HCEC 1CT (cell line): ENCODE results near the gene PCDHGA4.
"Not testable (repeated sequence)": the region's sequence is repeated elsewhere in the genome, so short reads cannot be mapped to it uniquely, and the experiment has no call there.

Experiments used
- DNase-seq: peaks from one replicate; pipeline ENCODE4 v3.0.0-alpha.2; 2017

PCDHGA4 gene

DNA sequence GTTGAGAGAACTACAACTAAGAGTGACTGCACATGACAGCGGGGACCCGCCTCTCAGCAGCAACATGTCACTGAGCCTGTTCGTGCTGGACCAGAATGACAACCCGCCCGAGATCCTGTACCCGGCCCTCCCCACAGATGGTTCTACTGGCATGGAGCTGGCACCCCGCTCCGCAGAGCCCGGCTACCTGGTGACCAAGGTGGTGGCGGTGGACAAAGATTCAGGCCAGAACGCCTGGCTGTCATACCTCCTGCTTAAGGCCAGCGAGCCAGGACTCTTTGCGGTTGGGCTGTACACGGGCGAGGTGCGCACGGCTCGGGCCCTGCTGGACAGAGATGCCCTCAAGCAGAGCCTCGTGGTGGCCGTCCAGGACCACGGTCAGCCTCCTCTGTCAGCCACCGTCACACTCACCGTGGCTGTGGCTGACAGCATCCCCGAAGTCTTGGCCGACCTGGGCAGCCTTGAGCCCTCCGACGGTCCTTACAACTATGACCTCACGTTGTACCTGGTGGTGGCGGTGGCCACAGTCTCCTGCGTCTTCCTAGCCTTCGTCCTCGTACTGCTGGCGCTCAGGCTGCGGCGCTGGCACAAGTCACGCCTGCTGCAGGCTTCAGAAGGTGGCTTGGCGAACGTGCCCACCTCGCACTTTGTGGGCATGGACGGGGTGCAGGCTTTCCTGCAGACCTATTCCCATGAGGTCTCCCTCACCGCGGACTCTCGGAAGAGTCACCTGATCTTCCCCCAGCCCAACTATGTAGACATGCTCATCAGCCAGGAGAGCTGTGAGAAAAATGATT, 29.8 kb downstream of the PCDHGA4 start:
- no peak for DNase-seq

DNA sequence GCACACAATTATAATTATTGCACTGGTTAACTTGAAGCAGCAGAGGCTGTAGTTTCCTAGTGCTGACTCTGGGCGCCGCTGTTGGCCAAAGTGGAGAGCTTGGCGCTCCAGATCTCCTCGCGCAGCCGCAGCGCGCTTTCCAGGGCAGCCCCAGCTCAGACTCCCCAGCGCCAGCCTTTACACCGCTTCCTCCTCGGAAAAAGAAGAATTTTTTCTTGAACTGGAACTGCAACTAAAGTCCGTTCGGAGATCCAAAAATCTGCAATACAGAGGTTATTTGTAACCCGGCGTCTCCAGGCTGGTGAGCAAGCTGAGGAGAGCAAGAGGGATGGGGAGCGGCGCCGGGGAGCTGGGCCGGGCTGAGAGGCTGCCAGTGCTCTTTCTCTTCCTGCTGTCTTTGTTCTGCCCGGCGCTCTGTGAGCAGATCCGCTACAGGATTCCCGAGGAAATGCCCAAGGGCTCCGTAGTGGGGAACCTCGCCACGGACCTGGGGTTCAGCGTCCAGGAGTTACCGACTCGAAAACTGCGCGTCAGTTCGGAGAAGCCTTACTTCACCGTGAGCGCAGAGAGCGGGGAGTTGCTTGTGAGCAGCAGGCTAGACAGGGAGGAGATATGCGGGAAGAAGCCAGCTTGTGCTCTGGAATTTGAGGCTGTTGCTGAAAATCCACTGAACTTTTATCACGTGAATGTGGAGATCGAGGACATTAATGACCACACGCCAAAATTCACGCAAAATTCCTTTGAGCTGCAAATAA, 32.9 kb downstream of the PCDHGA4 start, which contains the start of gene PCDHGB4:
Gene PCDHGB4 (plus strand): TSS at position 142 of the 755 bp plus-strand sequence. CDS start 187 bp downstream, at position 329.
- not testable (repeated sequence) for DNase-seq

DNA sequence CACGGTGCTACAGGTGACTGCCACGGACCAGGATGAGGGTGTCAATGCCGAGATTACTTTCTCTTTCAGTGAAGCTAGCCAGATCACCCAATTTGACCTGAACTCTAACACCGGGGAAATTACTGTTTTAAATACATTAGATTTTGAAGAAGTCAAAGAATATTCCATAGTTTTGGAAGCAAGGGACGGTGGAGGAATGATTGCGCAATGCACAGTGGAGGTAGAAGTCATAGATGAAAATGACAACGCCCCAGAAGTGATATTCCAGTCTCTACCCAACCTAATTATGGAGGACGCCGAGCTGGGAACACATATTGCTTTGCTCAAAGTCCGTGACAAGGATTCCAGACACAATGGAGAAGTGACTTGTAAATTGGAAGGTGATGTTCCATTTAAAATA, 33.8 kb downstream of the PCDHGA4 start:
- no peak for DNase-seq

DNA sequence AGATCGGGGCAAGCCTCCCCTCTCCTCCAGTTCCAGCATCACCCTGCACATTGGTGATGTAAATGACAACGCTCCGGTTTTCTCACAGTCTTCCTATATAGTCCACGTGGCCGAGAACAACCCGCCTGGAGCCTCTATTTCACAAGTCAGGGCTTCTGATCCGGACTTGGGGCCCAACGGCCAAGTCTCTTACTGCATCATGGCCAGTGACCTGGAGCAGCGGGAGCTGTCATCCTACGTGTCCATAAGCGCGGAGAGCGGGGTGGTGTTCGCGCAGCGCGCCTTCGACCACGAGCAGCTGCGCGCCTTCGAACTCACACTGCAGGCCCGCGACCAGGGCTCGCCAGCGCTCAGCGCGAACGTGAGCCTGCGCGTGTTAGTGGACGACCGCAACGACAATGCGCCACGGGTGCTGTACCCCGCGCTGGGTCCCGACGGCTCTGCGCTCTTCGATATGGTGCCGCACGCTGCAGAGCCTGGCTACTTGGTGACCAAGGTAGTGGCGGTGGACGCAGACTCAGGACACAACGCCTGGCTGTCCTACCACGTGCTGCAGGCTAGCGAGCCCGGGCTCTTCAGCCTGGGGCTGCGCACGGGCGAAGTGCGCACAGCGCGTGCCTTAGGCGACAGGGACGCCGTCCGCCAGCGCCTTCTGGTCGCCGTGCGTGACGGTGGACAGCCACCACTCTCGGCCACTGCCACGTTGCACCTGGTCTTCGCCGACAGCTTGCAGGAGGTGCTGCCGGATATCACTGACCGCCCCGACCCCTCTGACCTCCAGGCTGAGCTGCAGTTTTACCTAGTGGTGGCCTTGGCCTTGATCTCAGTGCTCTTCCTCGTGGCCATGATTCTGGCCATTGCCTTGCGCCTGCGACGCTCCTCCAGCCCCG, 34.6 kb downstream of the PCDHGA4 start:
- no peak for DNase-seq

GRCh38 chr5:141392429-141393198, 37.8 kb downstream of the PCDHGA4 start, which contains the start of gene PCDHGA8:
Gene PCDHGA8, plus strand, starts transcription at chr5:141392633. Its CDS starts 181 bp downstream, at chr5:141392814.
- DNase-seq, result no peak

GRCh38 chr5:141393267-141393666, 38.4 kb downstream of the PCDHGA4 start:
- DNase-seq, result no peak

GRCh38 chr5:141394401-141395187, 39.8 kb downstream of the PCDHGA4 start:
- DNase-seq, result not testable (repeated sequence)

- peak; percentile 44 for DNase-seq
These were observed 43.1 kb downstream of the PCDHGA4 start, which contains the start of gene PCDHGB5 for GRCh38 chr5:141397756-141398551. Gene PCDHGB5, plus strand, starts transcription at chr5:141397947. Its CDS starts 181 bp downstream, at chr5:141398128.

- DNase-seq, result no peak
These were observed 43.8 kb downstream of the PCDHGA4 start for GRCh38 chr5:141398608-141399007.

DNA sequence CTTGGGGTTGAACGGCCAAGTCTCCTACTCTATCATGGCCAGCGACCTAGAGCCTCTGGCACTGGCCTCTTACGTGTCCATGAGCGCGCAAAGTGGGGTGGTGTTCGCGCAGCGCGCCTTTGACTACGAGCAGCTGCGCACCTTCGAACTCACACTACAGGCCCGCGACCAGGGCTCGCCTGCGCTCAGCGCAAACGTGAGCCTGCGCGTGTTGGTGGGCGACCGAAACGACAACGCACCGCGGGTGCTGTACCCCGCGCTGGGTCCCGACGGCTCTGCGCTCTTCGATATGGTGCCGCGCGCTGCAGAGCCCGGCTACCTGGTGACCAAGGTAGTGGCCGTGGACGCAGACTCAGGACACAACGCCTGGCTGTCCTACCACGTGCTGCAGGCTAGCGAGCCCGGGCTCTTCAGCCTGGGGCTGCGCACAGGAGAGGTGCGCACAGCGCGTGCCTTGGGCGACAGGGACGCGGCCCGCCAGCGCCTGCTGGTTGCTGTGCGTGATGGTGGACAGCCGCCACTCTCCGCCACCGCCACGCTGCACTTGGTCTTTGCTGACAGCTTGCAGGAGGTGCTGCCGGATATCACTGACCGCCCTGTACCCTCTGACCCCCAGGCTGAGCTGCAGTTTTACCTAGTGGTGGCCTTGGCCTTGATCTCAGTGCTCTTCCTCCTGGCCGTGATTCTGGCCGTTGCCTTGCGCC, 44.9 kb downstream of the PCDHGA4 start:
- DNase-seq, result no peak

DNA sequence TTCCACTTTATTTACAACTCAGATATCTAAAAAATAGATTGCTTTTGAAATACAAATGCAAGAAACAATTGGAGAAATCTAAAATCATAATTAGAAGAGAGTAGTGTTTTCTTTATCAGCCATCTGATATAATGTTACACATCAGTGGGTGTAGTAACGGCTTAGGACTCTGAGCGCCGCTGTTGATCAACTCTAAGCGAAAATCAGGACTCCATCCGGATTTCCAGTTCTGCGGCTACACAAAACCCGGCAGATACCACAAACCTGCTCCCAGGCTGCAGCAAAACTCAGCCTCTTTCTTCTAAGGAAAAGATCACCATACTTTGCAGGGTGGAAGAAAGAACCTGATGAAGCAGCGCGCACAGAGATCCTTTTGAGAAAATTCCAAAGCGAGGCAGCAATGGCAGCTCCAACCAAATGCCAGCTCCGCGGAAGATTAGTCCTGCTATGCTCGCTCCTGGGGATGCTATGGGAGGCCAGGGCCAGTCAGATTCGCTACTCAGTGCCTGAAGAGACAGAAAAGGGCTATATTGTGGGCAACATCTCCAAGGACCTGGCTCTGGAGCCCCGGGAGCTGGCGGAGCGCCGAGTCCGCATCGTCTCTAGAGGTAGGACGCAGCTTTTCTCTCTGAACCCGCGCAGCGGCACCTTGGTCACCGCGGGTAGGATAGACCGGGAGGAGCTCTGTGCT, 47.9 kb downstream of the PCDHGA4 start, which contains the start of gene PCDHGA9:
Gene PCDHGA9 (plus strand): TSS at position 226 of the 691 bp plus-strand sequence. CDS start 175 bp downstream, at position 401.
- peak; percentile 42 for DNase-seq

DNA sequence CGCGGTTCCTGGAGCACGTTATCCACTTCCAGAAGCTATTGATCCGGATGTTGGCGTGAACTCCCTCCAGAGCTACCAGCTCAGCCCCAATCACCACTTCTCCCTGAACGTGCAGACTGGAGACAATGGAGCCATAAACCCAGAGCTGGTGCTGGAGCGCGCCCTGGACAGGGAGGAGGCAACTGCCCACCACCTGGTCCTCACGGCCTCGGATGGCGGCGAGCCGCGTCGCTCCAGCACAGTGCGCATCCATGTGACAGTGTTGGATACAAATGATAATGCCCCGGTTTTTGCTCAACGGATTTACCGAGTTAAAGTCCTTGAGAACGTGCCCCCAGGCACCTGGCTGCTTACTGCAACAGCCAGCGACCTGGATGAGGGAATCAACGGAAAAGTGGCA, 48.6 kb downstream of the PCDHGA4 start:
- DNase-seq, result no peak
